NK-92 (cell line): ENCODE data around the gene MARS1.

Experiments
- DNase-seq: peaks from one replicate; lab custom pipeline; 2025; ENCODE audit not compliant: unreplicated experiment; lab: John Stamatoyannopoulos, UW

MARS1 gene

DNA sequence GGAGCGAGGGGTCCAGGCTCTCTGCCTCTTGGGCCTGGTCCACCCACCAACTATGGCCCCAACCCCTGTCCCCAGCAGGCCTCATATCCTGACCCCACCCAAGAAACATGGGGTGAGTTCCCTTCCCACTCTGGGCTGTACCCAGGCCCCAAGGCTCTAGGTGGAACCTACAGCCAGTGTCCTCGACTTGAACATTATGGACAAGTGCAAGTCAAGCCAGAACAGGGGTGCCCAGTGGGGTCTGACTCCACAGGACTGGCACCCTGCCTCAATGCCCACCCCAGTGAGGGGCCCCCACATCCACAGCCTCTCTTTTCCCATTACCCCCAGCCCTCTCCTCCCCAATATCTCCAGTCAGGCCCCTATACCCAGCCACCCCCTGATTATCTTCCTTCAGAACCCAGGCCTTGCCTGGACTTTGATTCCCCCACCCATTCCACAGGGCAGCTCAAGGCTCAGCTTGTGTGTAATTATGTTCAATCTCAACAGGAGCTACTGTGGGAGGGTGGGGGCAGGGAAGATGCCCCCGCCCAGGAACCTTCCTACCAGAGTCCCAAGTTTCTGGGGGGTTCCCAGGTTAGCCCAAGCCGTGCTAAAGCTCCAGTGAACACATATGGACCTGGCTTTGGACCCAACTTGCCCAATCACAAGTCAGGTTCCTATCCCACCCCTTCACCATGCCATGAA is 16.8 kb upstream of the MARS1 start:
- DNase-seq: no peak

GRCh38 chr12:57471661-57472060 is 16.2 kb upstream of the MARS1 start:
- no peak for DNase-seq

DNA sequence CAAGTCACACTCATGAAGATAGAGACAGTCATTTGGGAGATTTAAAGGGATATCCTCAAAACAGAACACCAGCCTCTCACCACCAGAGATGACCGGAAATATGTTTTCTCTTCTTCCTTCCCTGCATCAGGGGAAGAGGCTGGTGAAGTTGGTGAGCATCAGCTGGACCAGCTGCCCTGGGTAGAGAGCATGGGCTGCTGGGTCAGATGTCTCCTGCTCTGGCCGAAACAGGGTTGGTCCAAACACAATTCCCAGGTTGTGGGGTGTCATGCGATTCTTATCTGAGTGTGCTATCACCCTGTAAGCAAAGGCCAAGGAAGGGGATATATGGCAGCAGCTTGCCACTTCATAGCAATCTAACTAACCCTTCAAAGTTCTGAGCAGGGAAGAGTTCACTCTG is 15.5 kb upstream of the MARS1 start:
- DNase-seq: no peak

GRCh38 chr12:57473392-57473791 is 14.5 kb upstream of the MARS1 start:
- no peak for DNase-seq

- DNase-seq: no peak
Observed at GRCh38 chr12:57473886-57474285, 14.0 kb upstream of the MARS1 start.

DNA sequence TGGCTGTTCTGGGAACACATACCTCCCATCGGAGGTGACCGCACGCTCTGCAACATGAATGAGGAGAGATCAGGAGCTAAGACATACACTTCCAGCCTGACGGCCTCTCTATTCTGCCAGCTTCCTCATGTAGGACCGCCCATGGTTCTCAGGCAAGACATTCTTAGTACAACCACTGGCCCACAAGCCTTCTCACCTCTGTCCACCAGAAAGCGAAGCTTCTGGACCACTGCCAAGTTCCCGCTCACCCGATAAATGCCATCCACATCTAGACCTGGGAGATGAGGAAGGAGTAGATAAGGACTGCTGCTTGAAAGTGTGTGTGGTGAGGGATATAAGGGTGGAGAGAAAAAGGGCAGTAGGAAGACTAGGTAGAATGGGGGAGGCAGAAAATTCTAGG is 13.4 kb upstream of the MARS1 start:
- no peak for DNase-seq

GRCh38 chr12:57474862-57475261 is 13.0 kb upstream of the MARS1 start:
- DNase-seq: no peak

DNA sequence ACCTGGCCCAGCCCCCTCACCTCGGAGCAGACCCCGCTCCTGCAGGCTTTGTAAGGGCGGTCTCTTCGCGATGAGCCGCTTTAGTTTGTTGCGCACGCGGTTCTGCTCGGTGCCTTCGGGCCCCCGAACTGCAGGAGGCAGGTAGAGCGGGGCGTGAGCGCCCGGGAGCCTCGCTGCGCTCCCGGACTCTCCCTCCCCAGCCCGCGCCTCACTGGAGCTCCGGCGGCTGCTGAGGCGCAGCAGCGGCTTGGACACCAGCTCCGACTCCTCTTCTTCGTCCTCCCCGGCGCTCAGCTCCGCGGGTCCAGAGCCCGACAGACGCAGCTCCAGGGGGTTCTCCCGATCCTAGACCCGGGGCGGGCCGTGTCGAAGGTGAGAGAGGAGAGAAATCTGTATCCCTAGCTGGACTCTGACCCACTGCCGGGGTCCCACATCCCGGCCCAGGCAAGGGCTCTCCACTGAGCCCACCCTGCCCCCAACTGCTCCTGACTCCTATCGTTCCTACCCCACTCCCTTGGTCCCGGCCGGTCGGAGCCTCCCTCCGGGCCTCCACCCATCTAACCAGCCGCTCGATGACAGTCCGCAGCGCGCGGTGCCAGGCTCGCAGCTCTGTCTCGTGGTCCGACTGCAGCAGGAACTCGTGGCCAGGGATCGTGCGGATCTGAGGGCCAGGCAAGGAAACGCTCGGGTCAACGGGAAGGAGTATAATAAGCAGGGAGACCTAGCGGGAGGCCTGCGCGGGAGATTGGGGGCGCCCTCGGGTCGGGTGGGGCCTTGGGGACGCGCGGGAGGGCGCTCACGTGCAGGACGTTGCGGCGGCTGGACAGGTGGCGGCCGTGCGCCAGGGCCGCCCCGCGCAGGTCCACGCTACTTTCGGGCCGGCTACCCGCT is 12.4 kb upstream of the MARS1 start:
- no peak for DNase-seq

DNA sequence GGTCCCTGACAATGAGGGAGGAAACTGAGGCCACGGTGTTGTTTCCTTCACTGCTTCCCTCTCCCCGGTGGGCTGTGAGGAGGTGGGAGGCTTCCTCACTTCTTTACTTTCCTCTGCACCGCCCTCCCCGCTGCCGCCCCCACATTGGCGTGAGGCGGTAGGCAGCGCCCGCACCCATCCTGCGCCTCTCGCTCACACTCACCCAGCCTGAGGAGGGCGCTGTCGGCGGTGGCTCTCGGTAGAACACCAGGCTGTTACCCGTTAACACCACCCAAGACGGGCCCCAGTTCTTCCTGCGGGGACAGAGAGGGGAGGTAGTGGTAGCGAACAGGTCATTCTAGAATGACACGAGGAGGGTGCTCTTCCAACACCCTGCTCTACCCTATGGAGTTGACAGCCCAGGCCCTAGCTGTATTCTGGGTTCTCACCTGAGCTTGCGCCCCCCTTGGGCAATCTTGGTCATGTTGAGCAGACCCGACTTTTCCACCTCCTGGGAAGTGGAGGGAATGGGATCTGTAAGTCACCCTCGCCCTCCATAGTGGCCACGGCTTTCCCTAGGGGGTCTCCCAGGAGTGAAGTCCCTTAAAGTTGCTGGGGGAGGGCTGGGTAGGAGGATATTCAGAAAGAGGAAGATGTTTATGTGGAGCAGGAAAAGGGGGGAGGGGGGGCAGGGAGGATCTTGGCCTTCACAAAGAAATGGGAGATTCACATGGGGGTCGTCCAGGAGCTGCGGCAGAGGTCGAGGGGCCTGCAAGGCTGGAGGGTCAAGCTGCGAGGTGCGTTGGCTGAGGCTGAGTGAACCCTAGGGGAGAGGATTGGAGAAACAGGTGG is 11.5 kb upstream of the MARS1 start:
- no peak for DNase-seq

- no peak for DNase-seq
Observed at GRCh38 chr12:57476993-57477709, 10.7 kb upstream of the MARS1 start.

DNA sequence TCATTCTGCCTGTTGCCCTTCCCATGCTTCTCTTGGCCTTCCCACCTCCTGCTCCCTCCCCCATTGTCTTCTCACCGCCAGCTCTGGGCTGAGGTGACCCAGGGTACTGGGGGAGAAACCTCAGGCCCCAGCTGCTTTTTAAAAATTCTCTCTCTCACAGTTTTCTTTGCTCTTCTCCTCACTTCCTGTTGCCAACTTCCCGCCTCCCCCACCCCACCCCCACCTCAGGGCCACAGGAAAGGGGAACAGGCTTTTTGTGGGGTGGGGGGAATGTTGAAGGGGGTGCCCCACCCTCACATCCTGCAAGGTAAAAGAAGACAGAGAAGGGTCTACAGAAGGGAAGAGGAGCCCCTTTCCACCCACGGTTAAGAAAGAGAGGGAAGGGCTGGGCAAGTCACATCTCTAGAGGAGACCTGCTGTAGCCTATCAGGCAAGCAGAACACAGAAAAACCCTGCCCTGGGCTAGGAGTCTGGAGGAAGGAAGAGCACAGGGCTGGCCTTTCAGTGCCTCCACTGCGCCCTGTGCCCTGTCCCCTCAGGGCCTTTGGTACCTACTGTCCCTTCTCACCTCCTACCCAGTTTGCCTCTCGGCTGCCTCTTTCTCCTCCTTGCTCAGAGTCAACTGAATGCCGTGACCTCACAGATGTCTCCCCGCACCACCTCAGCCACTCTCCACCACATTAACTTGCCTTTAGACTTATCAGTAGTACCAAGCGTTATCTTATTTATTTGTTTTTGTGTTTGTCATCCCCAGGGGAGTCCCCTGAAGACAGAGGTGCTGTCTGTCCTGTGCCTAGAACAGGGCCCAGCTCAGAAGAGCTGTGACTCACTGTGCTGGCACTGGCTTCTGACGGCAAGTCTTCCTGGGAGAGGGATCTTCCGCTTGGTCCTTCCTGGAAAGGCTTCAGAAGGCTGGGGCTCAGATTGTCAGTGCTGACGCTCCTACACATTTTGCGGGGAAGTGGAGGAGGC is 9.9 kb upstream of the MARS1 start:
- DNase-seq: no peak

GRCh38 chr12:57479043-57479375 is 8.9 kb upstream of the MARS1 start:
- no peak for DNase-seq

DNA sequence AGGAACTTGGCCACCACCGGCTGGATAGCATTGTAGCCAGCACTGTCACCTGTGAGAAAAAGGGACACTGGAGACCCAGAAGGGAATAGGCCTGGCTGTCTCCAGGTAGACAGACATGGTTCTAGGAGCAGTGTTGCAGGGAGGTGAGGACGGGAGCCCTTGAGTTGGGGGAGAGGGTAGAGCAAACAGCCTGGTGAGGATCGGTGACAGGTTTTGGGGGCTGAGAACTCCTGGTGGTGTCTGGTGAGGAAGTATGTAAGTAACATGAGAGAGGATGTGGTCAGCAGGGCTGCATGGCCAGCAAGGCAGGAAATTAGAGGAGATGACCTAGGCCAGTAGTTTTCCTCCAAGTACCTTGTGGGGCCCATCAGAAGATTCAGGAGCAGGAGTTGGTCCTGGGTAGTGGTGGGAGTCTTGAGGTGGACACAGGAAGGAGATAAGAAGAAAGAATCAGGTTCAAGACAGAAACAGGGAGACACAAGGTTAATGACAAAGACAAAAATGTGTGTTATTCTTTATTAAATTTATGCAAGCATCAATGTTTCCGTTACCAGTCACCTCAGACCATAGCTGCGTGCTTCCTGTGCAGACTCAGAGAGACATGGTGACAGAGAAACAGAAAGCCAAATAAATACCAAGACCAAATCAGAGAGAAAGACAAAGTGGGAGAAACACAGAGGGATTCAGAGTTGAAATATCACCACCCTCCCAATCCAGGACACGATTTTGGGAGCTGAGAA is 8.3 kb upstream of the MARS1 start, which contains the start of gene ARHGAP9:
Gene ARHGAP9 (minus strand): TSS at position 491 of the 740 bp plus-strand sequence. CDS start 460 bp downstream, at position 31.
- no peak for DNase-seq

DNA sequence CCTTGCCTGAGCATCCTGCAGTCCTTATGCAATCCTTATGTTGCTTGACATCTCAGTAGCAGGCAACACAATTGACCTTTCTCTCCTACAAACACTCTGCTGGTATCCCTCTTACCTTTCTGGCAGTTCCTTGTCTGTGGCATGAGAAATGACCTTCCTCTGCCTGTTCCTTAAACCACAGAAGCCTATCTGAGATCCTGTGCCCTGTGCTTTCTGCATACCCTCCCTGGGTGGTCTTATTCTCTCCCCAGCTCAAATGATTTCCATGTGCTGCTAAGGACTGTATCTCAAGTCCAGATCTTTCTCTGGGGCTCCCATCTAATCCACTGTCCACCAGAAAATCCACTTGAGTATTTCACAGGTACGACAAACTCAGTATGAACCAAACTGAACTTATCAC is 6.2 kb upstream of the MARS1 start:
- DNase-seq: no peak

- DNase-seq: no peak
Observed at GRCh38 chr12:57483466-57483865, 4.4 kb upstream of the MARS1 start.

- no peak for DNase-seq
Observed at GRCh38 chr12:57485695-57486094, 2.2 kb upstream of the MARS1 start.

GRCh38 chr12:57487055-57487596 is 742 bp upstream of the MARS1 start:
- no peak for DNase-seq

GRCh38 chr12:57488402-57489156 is 711 bp downstream of the MARS1 start:
- no peak for DNase-seq
